Peyer's patch (tissue), 4 donors: ENCODE results near the gene RAB11FIP4.
"Not testable (repeated sequence)": the region's sequence is repeated elsewhere in the genome, so short reads cannot be mapped to it uniquely, and the experiment has no call there.

Experiments used
- POLR2A ChIP-seq, 2 donors: fragments of 450-650 bp; IDR thresholded peaks; one replicate each; pipeline ENCODE4 v1.5.1; 2017; ENCODE audit warnings: antibody characterized with exemption in 2 of 2, mild to moderate bottlenecking in 2 of 2, moderate library complexity in 2 of 2
- TF ChIP-seq, protein P1 (sequence below), 6 experiments: fragments of 450-650 bp in 4 of 6; fragments of 200-600 bp in 2 of 6; sonication (generic) in 1 of 6; IDR thresholded peaks; one replicate each; pipeline ENCODE4 v1.5.1; 2017 to 2019; ENCODE audit warnings: antibody characterized with exemption in 6 of 6, mild to moderate bottlenecking in 3 of 6, moderate library complexity in 1 of 6

- not testable (repeated sequence) for TF ChIP-seq POLR2A (IDR thresholded peaks at IDR 0.05)
- TF ChIP-seq, protein P1, sequence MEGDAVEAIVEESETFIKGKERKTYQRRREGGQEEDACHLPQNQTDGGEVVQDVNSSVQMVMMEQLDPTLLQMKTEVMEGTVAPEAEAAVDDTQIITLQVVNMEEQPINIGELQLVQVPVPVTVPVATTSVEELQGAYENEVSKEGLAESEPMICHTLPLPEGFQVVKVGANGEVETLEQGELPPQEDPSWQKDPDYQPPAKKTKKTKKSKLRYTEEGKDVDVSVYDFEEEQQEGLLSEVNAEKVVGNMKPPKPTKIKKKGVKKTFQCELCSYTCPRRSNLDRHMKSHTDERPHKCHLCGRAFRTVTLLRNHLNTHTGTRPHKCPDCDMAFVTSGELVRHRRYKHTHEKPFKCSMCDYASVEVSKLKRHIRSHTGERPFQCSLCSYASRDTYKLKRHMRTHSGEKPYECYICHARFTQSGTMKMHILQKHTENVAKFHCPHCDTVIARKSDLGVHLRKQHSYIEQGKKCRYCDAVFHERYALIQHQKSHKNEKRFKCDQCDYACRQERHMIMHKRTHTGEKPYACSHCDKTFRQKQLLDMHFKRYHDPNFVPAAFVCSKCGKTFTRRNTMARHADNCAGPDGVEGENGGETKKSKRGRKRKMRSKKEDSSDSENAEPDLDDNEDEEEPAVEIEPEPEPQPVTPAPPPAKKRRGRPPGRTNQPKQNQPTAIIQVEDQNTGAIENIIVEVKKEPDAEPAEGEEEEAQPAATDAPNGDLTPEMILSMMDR (IDR thresholded peaks at IDR 0.05): not testable (repeated sequence)
These were observed 8.7 kb upstream of the RAB11FIP4 start for GRCh38 chr17:31382668-31383275.
